AG04450 (cell line): ENCODE data around the gene TTC29. TPM values are rescaled to one million over a fixed set of nuclear protein-coding genes. Genes with fewer than 3 reads are reported as not detected.

Source experiments
- CTCF ChIA-PET: fragments of 300-600, 350-600 bp; formaldehyde crosslinking; extraction: SDS; loops from one replicate; lab custom pipeline; 2022; ENCODE audit warnings: antibody characterized with exemption, inconsistent platforms; lab: Charles Lee
- POLR2A ChIA-PET: fragments of 350-600 bp; formaldehyde crosslinking; extraction: SDS; loops from one replicate; lab custom pipeline; 2021; ENCODE audit warnings: antibody characterized with exemption, inconsistent platforms; lab: Yijun Ruan, JAX
- DNase-seq: peaks from one replicate; pipeline ENCODE4 v3.0.0-alpha.2; 2011; ENCODE audit warnings: low read depth, low spot score
- H3K27ac ChIP-seq: one replicate; pipeline ENCODE4 v1.5.1; 2012; ENCODE audit warnings: low read depth, low read length, control low read depth
- H3K27me3 ChIP-seq: one replicate; pipeline ENCODE4 v1.6.0; 2012; ENCODE audit warnings: low read length; ENCODE audit not compliant: control insufficient read depth, insufficient read depth
- H3K4me3 ChIP-seq: 2 replicates; pipeline ENCODE4 v1.5.1; 2011; ENCODE audit warnings: mild to moderate bottlenecking, low read depth, low read length, control low read depth
- H3K9me3 ChIP-seq: 2 replicates; pipeline ENCODE4 v1.5.1; 2012; ENCODE audit warnings: low read length; ENCODE audit not compliant: control insufficient read depth, insufficient read depth
- CTCF ChIP-seq: IDR thresholded peaks from 2 replicates; pipeline ENCODE4 v1.5.1; 2011; ENCODE audit warnings: low read depth, low read length, control low read depth, inconsistent platforms
- polyA plus RNA-seq: library from polyadenylated mRNA; depleted of rRNA; stranded (reverse); fragments of >200 nt; gene quantifications from 2 replicates; pipeline ENCODE4 v1.2.3, GENCODE V29; 2011

Gene TTC29
- polyA plus RNA-seq, 1 experiment, result not detected

- ChIA-PET CTCF (no interaction called here), POLR2A (no interaction called here)
- Histone ChIP-seq H3K4me3 (no peak overlapping the region), H3K27ac (no peak overlapping the region), H3K9me3 (no peaks in the 10 kb centered on the region), H3K27me3 (no peaks in the 10 kb centered on the region)
- TF ChIP-seq CTCF, result no peak
- no peak for DNase-seq
Measured at GRCh38 chr4:146847345-146847744, 98.3 kb downstream of the TTC29 start.

GRCh38 chr4:146846882-146847281, 98.8 kb downstream of the TTC29 start:
- TF ChIP-seq CTCF, result no peak
- ChIA-PET CTCF (no interaction called here), POLR2A (no interaction called here)
- no peak for DNase-seq
- no peaks in the 10 kb centered on the region for H3K9me3 ChIP-seq
- no peak overlapping the region for H3K27ac ChIP-seq
- no peak overlapping the region for H3K4me3 ChIP-seq
- no peaks in the 10 kb centered on the region for H3K27me3 ChIP-seq

- H3K9me3 ChIP-seq, result no peaks in the 10 kb centered on the region
- CTCF ChIA-PET, result no interaction called here
- POLR2A ChIA-PET, result no interaction called here
- no peak for DNase-seq
- no peak overlapping the region for H3K27ac ChIP-seq
- no peak for TF ChIP-seq CTCF
- H3K4me3 ChIP-seq, result no peak overlapping the region
- no peaks in the 10 kb centered on the region for H3K27me3 ChIP-seq
Measured at GRCh38 chr4:146844761-146845160, 100.9 kb downstream of the TTC29 start.

- ChIA-PET POLR2A (no interaction called here), CTCF (no interaction called here)
- Histone ChIP-seq H3K9me3 (no peaks in the 10 kb centered on the region), H3K27ac (no peak overlapping the region), H3K4me3 (no peak overlapping the region), H3K27me3 (no peaks in the 10 kb centered on the region)
- TF ChIP-seq CTCF, result no peak
- no peak for DNase-seq
Measured at GRCh38 chr4:146842876-146843275, 102.8 kb downstream of the TTC29 start.

GRCh38 chr4:146840731-146841130, 104.9 kb downstream of the TTC29 start:
- Histone ChIP-seq H3K9me3 (no peaks in the 10 kb centered on the region), H3K27me3 (no peaks in the 10 kb centered on the region), H3K4me3 (no peak overlapping the region), H3K27ac (no peak overlapping the region)
- ChIA-PET POLR2A (no interaction called here), CTCF (no interaction called here)
- DNase-seq, result no peak
- TF ChIP-seq CTCF, result no peak
